Loucy (cell line): ENCODE measurements around the gene PIR.

Experiments used
- H2AFZ ChIP-seq: fragments of 200-600 bp; sonication (generic); 2 replicates; pipeline ENCODE4 v1.6.0; 2016; ENCODE audit warnings: antibody characterized with exemption, mild to moderate bottlenecking, low read length, moderate library complexity
- H3F3A ChIP-seq: fragments of 200-600 bp; 2 replicates; pipeline ENCODE4 v1.6.0; 2016; ENCODE audit warnings: antibody characterized with exemption, low read depth, mild to moderate bottlenecking
- H3K27me3 ChIP-seq: fragments of 200-600 bp; sonication (generic); 2 replicates; pipeline ENCODE4 v1.6.1; 2014; ENCODE audit warnings: low read length, mild to moderate bottlenecking; ENCODE audit not compliant: insufficient read depth, poor library complexity, severe bottlenecking
- H3K36me3 ChIP-seq: fragments of 200-600 bp; sonication (generic); 2 replicates; pipeline ENCODE4 v1.6.1; 2016; ENCODE audit warnings: low read length; ENCODE audit not compliant: insufficient read depth
- H3K4me1 ChIP-seq: fragments of 200-600 bp; sonication (generic); 2 replicates; pipeline ENCODE4 v1.5.1; 2014; ENCODE audit warnings: low read length, mild to moderate bottlenecking; ENCODE audit not compliant: insufficient read depth, poor library complexity, severe bottlenecking
- H3K4me2 ChIP-seq: fragments of 200-600 bp; sonication (generic); 2 replicates; pipeline ENCODE4 v1.6.0; 2014; ENCODE audit warnings: antibody characterized with exemption, low read length, low read depth, mild to moderate bottlenecking; ENCODE audit not compliant: poor library complexity, severe bottlenecking
- H3K4me3 ChIP-seq: fragments of 200-600 bp; sonication (generic); 2 replicates; pipeline ENCODE4 v1.5.1; 2014; ENCODE audit warnings: low read length, mild to moderate bottlenecking, mixed read lengths; ENCODE audit not compliant: poor library complexity, severe bottlenecking
- H3K79me2 ChIP-seq: fragments of 200-600 bp; sonication (generic); 2 replicates; pipeline ENCODE4 v1.6.1; 2014; ENCODE audit warnings: low read length; ENCODE audit not compliant: insufficient read depth
- H3K9ac ChIP-seq: fragments of 200-600 bp; sonication (generic); 2 replicates; pipeline ENCODE4 v1.6.0; 2014; ENCODE audit warnings: mild to moderate bottlenecking, low read depth, low read length, moderate library complexity; ENCODE audit not compliant: poor library complexity, severe bottlenecking
- H3K9me2 ChIP-seq: fragments of 200-600 bp; sonication (generic); replicated peaks from 2 replicates; pipeline ENCODE4 v1.6.1; 2016; ENCODE audit warnings: low read depth, low read length, mixed read lengths
- H3K9me3 ChIP-seq: fragments of 200-600 bp; sonication (generic); 2 replicates; pipeline ENCODE4 v1.6.1; 2014; ENCODE audit warnings: mild to moderate bottlenecking, antibody characterized with exemption, low read length, low read depth; ENCODE audit not compliant: insufficient read depth
- H4K20me1 ChIP-seq: fragments of 200-600 bp; sonication (generic); 2 replicates; pipeline ENCODE4 v1.6.0; 2014; ENCODE audit warnings: antibody characterized with exemption, low read length, mild to moderate bottlenecking; ENCODE audit not compliant: insufficient read depth, poor library complexity, severe bottlenecking
- EZH2phosphoT487 ChIP-seq: fragments of 200-600 bp; IDR thresholded peaks from 2 replicates; pipeline ENCODE4 v1.6.1; 2018; ENCODE audit warnings: antibody characterized with exemption, mild to moderate bottlenecking, moderate library complexity, borderline replicate concordance
- TF ChIP-seq, protein P1 (sequence below): fragments of 200-600 bp; sonication (generic); conservative IDR thresholded peaks from 2 replicates; pipeline ENCODE4 v1.5.1; 2014; ENCODE audit warnings: mild to moderate bottlenecking, antibody characterized with exemption, low read length

The PIR gene

DNA sequence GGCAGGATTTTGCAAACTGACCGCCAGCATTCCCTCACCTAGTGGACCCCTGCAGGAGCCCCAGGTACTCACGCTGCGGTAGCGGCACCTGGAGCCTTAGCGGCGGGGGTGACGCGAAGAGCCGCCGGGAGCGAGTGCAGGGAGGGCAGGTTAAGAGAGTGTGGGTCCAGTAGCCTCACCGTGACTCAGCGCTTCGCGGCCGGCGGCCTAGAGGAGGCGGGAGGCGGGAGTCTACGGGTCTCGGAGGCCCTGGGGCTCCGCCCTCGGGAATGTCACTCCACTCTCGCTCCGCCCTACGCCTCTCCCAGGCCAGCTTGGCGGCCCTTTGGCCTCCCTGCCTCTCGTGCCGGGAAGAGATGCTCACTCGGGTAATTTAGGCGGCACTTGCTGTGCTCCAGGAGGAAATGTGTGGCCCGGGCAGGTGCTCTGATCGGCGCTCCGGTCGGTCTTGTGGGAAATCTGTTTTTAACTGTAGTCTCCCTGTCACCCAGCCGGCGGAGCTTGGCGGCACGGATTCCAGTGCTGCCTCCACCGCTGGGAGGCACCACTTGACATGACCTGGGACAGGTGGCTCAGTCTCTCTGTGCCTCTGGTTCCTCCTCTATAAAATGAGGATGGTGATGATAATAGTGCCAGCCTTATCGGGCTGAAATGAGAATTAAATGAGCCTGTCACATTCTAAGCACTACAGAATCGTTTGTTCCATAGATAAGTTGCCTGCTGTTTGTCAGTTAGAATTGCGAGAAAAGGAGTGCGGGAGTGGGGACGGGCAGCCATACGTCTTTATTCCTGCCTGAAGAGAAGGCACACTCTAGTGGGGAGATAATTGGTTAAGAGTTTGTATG is at the start of gene PIR:
TSS of gene PIR (minus strand) at position 216 of the 845 bp plus-strand sequence. CDS start 2,076 bp downstream, outside the sequence.
- Histone ChIP-seq H3K4me1 (no peaks in the 10 kb centered on the region), H3F3A (no peaks in the 10 kb centered on the region), H3K9ac (peak within 1 kb of the TSS; percentile 67), H3K27me3 (no peaks in the 10 kb centered on the region), H3K9me2 (no peaks in the 10 kb centered on the region), H3K79me2 (no peaks in the 10 kb centered on the region), H3K36me3 (no peaks in the 10 kb centered on the region), H4K20me1 (no peaks in the 10 kb centered on the region), H2AFZ (peak within 1 kb of the TSS; percentile 84), H3K4me2 (peak within 1 kb of the TSS; percentile 75), H3K4me3 (peak within 1 kb of the TSS; percentile 79), H3K9me3 (no peaks in the 10 kb centered on the region)
- TF ChIP-seq EZH2phosphoT487, result no peak
- TF ChIP-seq, protein P1, sequence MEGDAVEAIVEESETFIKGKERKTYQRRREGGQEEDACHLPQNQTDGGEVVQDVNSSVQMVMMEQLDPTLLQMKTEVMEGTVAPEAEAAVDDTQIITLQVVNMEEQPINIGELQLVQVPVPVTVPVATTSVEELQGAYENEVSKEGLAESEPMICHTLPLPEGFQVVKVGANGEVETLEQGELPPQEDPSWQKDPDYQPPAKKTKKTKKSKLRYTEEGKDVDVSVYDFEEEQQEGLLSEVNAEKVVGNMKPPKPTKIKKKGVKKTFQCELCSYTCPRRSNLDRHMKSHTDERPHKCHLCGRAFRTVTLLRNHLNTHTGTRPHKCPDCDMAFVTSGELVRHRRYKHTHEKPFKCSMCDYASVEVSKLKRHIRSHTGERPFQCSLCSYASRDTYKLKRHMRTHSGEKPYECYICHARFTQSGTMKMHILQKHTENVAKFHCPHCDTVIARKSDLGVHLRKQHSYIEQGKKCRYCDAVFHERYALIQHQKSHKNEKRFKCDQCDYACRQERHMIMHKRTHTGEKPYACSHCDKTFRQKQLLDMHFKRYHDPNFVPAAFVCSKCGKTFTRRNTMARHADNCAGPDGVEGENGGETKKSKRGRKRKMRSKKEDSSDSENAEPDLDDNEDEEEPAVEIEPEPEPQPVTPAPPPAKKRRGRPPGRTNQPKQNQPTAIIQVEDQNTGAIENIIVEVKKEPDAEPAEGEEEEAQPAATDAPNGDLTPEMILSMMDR, result peak; percentile 52

- TF ChIP-seq, protein P1, result no peak
- TF ChIP-seq EZH2phosphoT487, result no peak
- Histone ChIP-seq H3K27me3 (no peaks in the 10 kb centered on the region), H3K4me1 (peaks cover 12% of the 10 kb centered on the region), H3K9ac (no peak overlapping the region), H3K4me2 (no peak overlapping the region), H3K9me2 (no peaks in the 10 kb centered on the region), H3F3A (no peaks in the 10 kb centered on the region), H4K20me1 (no peaks in the 10 kb centered on the region), H3K4me3 (no peak overlapping the region), H3K9me3 (no peaks in the 10 kb centered on the region), H2AFZ (no peak overlapping the region), H3K36me3 (no peaks in the 10 kb centered on the region), H3K79me2 (no peaks in the 10 kb centered on the region)
Measured at GRCh38 chrX:15530318-15530717, 37.2 kb upstream of the PIR start.

GRCh38 chrX:15529165-15529564 is 36.0 kb upstream of the PIR start:
- TF ChIP-seq EZH2phosphoT487, result no peak
- TF ChIP-seq, protein P1, result no peak
- H2AFZ ChIP-seq, result no peak overlapping the region; the same call in 1 of the 2 replicates
- H3K9me2 ChIP-seq, result no peaks in the 10 kb centered on the region
- no peaks in the 10 kb centered on the region for H3K79me2 ChIP-seq
- no peaks in the 10 kb centered on the region for H3F3A ChIP-seq
- H3K9ac ChIP-seq, result no peak overlapping the region
- no peaks in the 10 kb centered on the region for H4K20me1 ChIP-seq
- no peaks in the 10 kb centered on the region for H3K27me3 ChIP-seq
- no peak overlapping the region for H3K4me3 ChIP-seq
- H3K9me3 ChIP-seq, result no peaks in the 10 kb centered on the region
- H3K4me1 ChIP-seq, result peaks cover 12% of the 10 kb centered on the region
- peak overlapping the region; percentile 47 for H3K4me2 ChIP-seq
- no peaks in the 10 kb centered on the region for H3K36me3 ChIP-seq
